ENCODE measurements around the gene PLSCR3. TPM values are rescaled to one million over a fixed set of nuclear protein-coding genes. Genes with fewer than 3 reads are reported as not detected.

The PLSCR3 gene
- total RNA-seq, 1 experiment from 2014 or later: 43.8 TPM

GRCh38 chr17:7394452-7395191 lies at the start of gene PLSCR3 (continued):
- TF ChIP-seq, protein P1, sequence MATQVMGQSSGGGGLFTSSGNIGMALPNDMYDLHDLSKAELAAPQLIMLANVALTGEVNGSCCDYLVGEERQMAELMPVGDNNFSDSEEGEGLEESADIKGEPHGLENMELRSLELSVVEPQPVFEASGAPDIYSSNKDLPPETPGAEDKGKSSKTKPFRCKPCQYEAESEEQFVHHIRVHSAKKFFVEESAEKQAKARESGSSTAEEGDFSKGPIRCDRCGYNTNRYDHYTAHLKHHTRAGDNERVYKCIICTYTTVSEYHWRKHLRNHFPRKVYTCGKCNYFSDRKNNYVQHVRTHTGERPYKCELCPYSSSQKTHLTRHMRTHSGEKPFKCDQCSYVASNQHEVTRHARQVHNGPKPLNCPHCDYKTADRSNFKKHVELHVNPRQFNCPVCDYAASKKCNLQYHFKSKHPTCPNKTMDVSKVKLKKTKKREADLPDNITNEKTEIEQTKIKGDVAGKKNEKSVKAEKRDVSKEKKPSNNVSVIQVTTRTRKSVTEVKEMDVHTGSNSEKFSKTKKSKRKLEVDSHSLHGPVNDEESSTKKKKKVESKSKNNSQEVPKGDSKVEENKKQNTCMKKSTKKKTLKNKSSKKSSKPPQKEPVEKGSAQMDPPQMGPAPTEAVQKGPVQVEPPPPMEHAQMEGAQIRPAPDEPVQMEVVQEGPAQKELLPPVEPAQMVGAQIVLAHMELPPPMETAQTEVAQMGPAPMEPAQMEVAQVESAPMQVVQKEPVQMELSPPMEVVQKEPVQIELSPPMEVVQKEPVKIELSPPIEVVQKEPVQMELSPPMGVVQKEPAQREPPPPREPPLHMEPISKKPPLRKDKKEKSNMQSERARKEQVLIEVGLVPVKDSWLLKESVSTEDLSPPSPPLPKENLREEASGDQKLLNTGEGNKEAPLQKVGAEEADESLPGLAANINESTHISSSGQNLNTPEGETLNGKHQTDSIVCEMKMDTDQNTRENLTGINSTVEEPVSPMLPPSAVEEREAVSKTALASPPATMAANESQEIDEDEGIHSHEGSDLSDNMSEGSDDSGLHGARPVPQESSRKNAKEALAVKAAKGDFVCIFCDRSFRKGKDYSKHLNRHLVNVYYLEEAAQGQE (IDR thresholded peaks at IDR 0.05; ENCODE audit: low read depth): no peak
- TF ChIP-seq CEBPB (IDR thresholded peaks at IDR 0.05; ENCODE audit: low read depth): no peak

- H3K4me2 ChIP-seq (ENCODE audit: low read length): peak overlapping the region; percentile 98
- no peak overlapping the region for H3K4me3 ChIP-seq (replicated peaks in 1 of 2; ENCODE audit: low read depth in 1 of 2, low read length in 2 of 2)
- POLR2A ChIA-PET: interaction anchor here (1.0 to 2.6 kb wide), 3 partner anchors 8 to 40 kb away, joined by 3 to 19 read pairs (median 8); partner anchors contain the start of genes TMEM102 and TMEM256
- no peaks in the 10 kb centered on the region for H3K79me2 ChIP-seq (ENCODE audit: insufficient read depth, low read length)
- no peak overlapping the region for H2AFZ ChIP-seq (ENCODE audit: low read depth, low read length, poor library complexity, severe bottlenecking)
- H4K20me1 ChIP-seq (ENCODE audit: insufficient read depth): no peaks in the 10 kb centered on the region
- no peaks in the 10 kb centered on the region for H3K27me3 ChIP-seq (ENCODE audit: insufficient read depth, low read length)
- DNase-seq (ENCODE audit: low read depth, low spot score) (no peak), ATAC-seq (no peak)
- BruUV-seq (replicated peaks): no TSS peak
- peaks cover 17 to 26% of the 10 kb centered on the region in 2 experiments for H3K4me1 ChIP-seq (ENCODE audit: control insufficient read depth in 1 of 2, insufficient read depth in 2 of 2, low read length in 2 of 2)
- H3K9ac ChIP-seq (ENCODE audit: low read length): no peak overlapping the region
- intact Hi-C loops (cut with micrococcal nuclease): loop anchor here (2.0 kb wide), 2 partner anchors 41 to 117 kb away; partner anchors contain the start of genes POLR2A and SENP3
- RAD21 ChIA-PET (ENCODE audit: low non-redundant PET in 1 of 2, low total read pairs in 2 of 2, uncharacterized antibody in 2 of 2, unreplicated experiment in 2 of 2): interaction anchor here in 1 of 2 experiments (0.8 kb wide), 1 partner anchor 8 kb away, joined by 3 read pairs; no protein-coding TSS in a partner anchor
- no peaks in the 10 kb centered on the region for H3K36me3 ChIP-seq (ENCODE audit: control insufficient read depth in 1 of 2, insufficient read depth in 2 of 2, low read length in 2 of 2)
- H3K27ac ChIP-seq (ENCODE audit: low read depth, low read length): no peak overlapping the region
- CTCF ChIA-PET: interaction anchor here (3.0 kb wide), 1 partner anchor 8 kb away, joined by 28 read pairs; the partner anchor contains the start of gene TMEM102
- no peaks in the 10 kb centered on the region for H3K9me3 ChIP-seq (ENCODE audit: control insufficient read depth in 1 of 2, insufficient read depth in 1 of 2, low read depth in 1 of 2, low read length in 2 of 2)
- no peaks in the 10 kb centered on the region for H3K9me2 ChIP-seq (ENCODE audit: insufficient read depth)
- TF ChIP-seq CEBPB (IDR thresholded peaks at IDR 0.05; ENCODE audit: low read depth) (no peak), EZH2phosphoT487 (IDR thresholded peaks at IDR 0.05; ENCODE audit: borderline replicate concordance) (no peak), CBX3 (IDR thresholded peaks at IDR 0.05; ENCODE audit: low read depth) (no peak), POLR2AphosphoS5 (IDR thresholded peaks at IDR 0.05; ENCODE audit: low read depth, low read length) (no peak), CTCF (IDR thresholded peaks at IDR 0.05 in 2 of 3, conservative IDR thresholded peaks at IDR 0.05 in 1 of 3; ENCODE audit: borderline replicate concordance in 1 of 3, insufficient read depth in 1 of 3, low read depth in 2 of 3, low read length in 2 of 3) (no peak), ATF3 (IDR thresholded peaks at IDR 0.05) (no peak), SRF (IDR thresholded peaks at IDR 0.05; ENCODE audit: low read depth) (no peak), EZH2 (IDR thresholded peaks at IDR 0.05) (no peak), POLR2A (IDR thresholded peaks at IDR 0.05; ENCODE audit: borderline replicate concordance, extremely low read depth, insufficient read depth, insufficient read length) (no peak), FOSL1 (IDR thresholded peaks at IDR 0.05; ENCODE audit: low read depth) (no peak), YY1 (IDR thresholded peaks at IDR 0.05; ENCODE audit: extremely low read depth, insufficient replicate concordance, low read depth, low read length) (no peak), RAD21 (IDR thresholded peaks at IDR 0.05; ENCODE audit: low read depth) (no peak), SIN3A (IDR thresholded peaks at IDR 0.05; ENCODE audit: low read depth) (no peak), EGR1 (IDR thresholded peaks at IDR 0.05; ENCODE audit: low read depth) (no peak)
- TF ChIP-seq, protein P2, sequence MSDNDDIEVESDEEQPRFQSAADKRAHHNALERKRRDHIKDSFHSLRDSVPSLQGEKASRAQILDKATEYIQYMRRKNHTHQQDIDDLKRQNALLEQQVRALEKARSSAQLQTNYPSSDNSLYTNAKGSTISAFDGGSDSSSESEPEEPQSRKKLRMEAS (IDR thresholded peaks at IDR 0.05): no peak
Measured at GRCh38 chr17:7443499-7444485, 49.5 kb upstream of the PLSCR3 start.
